T47D (cell line): ENCODE results near the gene PNMA5.
"Not testable (repeated sequence)": the region's sequence is repeated elsewhere in the genome, so short reads cannot be mapped to it uniquely, and the experiment has no call there.

ENCODE experiments used
- DNase-seq, 2 experiments: peaks; one replicate each; pipeline versions ENCODE4 v3.0.0 to v3.0.0-alpha.2; 2011 to 2012; ENCODE audit warnings: low read depth in 1 of 2, low spot score in 1 of 2
- JUND ChIP-seq: IDR thresholded peaks from 2 replicates; pipeline ENCODE4 v1.6.1; 2012; ENCODE audit warnings: low read depth
- in situ Hi-C: cut with HindIII; loops from 2 replicates; pipeline ENCODE4 v1.10.0; 2016; ENCODE audit warnings: low sequenced_read_pairs, low pct_unique_long_range_greater_than_20kb

PNMA5 gene

DNA sequence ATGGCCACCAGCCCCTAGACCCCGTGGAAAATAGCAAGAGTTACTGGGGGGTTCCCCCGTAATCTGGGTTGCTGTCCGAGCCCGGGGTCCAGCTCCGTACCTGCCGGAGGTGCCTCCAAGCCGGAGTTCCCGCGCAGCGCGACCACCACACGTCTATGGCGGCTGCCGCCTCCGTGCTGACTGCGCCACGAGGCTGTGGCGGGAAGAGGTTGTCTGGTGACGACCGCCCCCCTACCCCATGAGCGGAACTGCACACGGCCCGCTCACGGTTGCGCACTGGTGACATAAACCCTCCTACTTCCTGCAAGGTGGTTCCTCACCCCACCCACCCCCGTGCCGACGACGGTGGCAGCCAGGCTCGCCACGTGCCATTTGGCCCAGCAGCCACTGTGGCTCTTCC is at the start of gene PNMA5:
Gene PNMA5 (minus strand): TSS at position 184 of the 400 bp plus-strand sequence. CDS start 2,518 bp downstream, outside the sequence.
- no peak for TF ChIP-seq JUND
- no peak for DNase-seq
- in situ Hi-C loops = no loop called here

DNA sequence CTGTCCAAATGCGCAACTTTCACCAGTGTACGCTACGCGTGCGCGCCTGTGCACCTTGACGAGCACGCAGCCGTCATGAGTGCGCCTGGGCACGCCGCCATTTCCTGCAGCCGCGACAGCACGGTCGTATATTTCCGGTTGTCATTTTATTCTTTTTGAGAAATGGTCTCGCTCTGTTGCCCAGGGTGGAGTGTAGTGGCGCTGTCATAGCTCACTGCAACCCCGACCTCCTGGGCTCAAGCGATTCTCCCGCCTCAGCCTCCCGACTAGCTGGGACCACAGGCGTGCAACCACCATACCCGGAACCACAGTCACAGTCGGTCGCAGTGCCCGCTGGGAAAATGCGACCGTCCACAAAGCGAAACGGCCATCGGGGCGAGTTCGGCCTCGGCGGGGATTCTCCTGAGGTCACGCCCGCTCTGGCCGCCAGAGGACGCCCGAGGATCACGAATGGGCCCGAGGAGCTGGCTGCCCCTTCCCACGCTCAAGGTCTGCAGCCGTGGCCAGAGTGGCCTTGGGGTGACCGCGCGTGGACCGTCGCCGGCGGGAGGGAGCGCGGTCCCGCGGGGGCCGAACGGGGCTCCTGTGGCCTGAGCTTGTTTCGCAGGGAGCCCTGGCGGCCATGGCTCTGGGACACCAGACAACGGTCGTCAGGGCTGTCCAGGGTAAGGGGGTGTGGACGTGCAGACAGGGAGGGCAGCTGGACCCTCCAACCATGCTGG is 38.6 kb upstream of the PNMA5 start:
- in situ Hi-C loops = no loop called here
- no peak for TF ChIP-seq JUND
- DNase-seq = peak; percentile 55 to 56

DNA sequence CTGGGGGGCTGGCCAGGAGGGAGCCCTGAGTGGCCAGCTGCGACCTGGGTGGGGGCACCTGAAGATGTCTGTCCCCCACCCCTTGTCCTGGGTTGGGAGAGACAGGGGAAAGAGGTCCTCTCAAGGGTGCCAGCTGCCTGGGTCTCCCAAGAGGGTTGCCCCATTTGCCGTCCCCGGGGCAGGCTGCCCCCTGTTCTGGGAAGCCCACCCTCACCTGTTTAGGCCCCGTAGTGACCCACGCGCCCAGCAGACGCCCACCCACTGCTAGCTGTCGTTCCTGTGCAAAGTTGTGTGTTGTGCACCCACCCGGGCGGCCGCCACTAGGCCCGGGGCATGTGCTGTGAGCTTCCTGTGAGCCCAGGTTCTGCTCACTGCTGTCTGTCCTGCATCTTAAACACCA is 36.9 kb upstream of the PNMA5 start:
- in situ Hi-C loops = no loop called here
- TF ChIP-seq JUND = no peak
- no peak for DNase-seq

DNA sequence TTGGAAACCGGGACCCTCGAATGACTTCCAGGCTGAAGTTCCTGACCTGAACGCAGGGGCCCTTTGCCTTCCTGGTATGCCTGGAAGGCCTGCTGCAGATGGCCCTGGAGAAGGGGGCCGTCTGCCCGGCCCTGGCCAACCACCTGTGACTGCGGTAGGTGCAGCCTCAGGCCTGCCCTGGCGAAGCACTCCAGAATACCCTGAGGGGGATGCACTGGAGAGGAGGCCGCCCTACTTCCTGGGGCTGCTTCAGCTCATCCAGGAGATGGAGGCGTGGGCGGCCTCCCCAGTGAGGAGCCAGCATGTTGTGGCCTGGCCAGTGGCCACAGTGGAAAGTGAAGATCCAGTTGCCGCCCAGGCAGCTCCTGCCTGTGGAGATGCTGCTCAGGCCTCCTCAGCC is 36.0 kb upstream of the PNMA5 start:
- in situ Hi-C loops = no loop called here
- no peak for TF ChIP-seq JUND
- no peak for DNase-seq

DNA sequence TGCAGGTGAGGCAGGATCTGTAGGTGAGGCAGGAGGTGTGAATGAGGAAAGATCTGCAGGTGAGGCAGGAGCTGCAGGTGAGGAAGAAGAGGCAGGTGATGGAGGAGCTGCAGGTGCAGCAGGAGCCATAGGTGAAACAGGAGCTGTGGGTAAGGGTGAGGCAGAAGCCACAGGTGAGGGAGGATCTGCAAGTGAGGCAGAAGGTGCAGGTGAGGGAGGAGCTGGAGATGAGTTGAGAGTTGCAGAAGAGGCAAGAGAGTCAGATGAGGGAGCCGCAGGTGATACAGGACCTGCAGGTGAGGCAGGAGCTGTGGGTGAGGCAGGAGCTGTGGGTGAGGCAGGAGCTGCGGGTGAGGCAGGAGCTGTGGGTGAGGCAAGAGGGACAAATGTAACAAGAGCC is 35.2 kb upstream of the PNMA5 start:
- no peak for TF ChIP-seq JUND
- in situ Hi-C loops = no loop called here
- DNase-seq = peak in 1 of 2 experiments; percentile 1

DNA sequence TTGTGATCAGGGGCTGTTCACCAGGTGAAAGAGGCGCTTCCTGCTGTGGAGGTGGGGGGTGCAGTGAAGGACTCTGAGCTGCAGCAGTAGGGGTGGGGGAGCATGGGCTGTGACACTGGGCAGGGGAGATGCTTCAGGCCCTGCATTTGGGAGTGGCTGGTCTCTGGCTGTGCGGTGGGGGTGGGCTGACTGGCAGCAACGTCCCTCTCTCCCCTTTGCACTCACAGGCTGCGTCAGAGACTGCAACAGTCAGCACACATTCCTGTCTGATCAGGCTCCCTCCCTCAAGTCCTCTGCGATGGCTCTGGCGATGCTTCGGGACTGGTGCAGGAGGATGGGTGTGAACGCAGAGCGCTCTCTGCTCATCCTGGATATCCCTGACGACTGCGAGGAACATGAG is 34.6 kb upstream of the PNMA5 start:
- in situ Hi-C loops, DNase-seq: not testable (repeated sequence)

DNA sequence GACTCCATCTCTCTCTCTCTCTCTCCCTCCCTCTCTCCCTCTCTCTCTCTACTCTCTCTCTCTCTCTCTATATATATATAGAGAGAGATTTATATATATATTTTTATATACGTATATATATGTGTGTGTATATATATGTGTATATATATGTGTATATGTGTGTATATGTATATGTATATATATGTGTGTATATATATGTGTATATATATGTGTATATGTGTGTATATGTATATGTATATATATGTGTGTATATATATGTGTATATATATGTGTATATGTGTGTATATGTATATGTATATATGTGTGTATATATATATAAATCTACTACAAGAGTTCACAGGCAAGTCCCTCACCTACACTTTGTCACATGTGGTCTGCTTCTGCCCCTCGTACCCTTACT is 32.6 kb upstream of the PNMA5 start:
- DNase-seq, in situ Hi-C loops: not testable (repeated sequence)

DNA sequence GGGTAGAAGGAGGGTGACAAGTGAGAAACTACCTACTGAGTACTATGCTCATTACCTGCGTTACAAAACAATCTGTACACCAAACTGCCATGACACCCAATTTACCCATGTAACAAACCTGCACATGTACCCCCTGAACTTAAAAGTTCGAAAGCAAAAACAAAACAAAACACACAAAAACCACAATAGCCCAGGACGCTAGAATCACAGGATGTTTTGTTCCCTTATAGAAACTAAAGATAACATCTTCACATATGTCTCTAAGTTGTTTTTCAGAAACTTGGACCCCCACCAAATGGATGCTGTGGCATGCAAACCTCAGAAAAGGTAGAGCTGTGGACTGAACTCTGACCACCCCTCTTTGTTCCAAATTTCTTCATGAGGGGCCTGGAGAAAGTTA is 25.2 kb upstream of the PNMA5 start:
- in situ Hi-C loops = no loop called here
- TF ChIP-seq JUND = no peak

DNA sequence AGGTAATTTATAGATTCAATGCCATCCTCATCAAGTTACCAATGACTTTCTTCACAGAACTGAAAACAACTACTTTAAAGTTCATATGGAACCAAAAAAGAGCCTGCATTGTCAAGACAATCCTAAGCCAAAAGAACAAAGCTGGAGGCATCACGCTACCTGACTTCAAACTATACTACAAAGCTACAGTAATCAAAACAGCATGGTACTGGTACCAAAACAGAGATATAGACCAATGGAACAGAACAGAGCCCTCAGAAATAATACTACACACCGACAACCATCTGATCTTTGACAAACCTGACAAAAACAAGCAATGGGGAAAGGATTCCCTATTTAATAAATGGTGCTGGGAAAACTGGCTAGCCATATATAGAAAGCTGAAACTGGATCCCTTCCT is 23.3 kb upstream of the PNMA5 start:
- in situ Hi-C loops, DNase-seq: not testable (repeated sequence)

More for the DNA sequence above, 25.2 kb upstream of the PNMA5 start:
- DNase-seq = no peak

DNA sequence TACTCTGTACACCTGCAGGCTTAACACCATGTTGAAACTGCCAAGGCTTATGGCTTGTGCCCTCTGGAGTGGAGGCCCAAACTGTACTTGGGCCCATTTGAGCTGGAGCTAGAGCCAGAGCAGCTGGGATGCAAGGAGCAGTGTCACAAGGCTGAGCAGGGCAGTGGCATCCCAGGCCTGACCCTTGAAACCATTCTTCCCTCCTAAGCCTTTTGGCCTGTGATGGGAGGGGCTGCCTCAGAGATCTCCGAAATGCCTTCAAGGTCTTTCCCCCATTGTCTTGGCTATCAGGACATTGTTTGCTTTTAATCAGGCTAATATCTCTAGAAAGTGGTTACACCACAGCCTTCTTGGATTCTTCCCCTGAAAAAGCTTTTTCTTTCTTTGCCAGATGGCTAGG is 10.9 kb upstream of the PNMA5 start:
- DNase-seq = no peak
- no peak for TF ChIP-seq JUND
- in situ Hi-C loops = no loop called here

DNA sequence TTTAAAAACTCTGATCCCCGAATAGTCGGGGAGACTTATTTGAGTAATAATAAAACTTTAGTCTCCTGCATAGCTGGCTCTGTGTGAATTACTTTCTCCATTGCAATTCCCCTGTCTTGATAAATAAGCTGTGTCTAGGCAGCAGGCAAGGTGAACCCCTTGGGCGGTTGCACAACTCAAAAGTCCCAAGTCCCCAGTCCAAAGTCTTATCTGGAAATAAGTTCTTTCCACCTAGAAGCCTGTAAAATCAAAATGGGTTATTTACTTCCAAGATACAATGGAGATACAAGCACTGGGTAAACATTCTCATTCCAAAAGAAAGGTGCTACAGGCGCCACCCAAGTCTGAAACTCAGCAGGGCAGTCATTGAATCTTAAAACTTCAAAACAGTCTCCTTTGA is 10.1 kb upstream of the PNMA5 start:
- no peak for DNase-seq
- in situ Hi-C loops = no loop called here
- TF ChIP-seq JUND = no peak

DNA sequence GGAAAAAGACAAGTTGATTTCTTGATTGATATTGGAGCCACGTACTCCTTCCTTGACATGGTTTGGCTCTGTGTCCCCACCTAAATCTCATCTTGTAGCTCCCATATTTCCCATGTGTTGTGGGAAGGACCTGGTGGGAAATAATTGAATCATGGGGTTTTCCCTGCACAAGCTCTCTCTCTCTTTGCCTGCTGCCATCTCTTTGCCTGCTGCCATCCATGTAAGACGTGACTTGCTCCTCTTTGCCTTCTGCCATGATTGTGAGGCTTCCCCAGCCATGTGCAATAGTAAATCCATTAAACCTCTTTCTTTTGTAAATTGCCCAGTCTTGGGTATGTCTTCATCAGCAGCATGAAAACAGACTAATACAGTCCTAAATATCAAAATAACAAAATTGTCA is 8.3 kb upstream of the PNMA5 start:
- DNase-seq, in situ Hi-C loops: not testable (repeated sequence)

DNA sequence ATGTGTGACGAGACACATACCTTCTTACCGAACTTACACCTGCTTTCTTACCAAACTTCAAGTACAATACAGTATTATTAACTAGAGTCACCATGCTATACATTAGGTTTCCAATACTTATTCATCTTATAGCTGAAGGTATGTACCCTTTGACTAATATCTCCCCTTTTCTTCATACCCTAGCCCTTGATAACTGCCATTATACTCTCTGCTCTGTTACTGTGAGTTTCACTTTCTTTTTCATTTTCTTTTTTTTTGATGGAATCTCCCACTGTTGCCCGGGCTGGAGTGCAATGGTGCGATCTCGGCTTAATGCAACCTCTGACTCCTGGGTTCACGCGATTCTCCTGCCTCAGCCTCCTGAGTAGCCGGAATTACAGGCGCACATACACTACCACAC is 3.4 kb upstream of the PNMA5 start:
- TF ChIP-seq JUND = no peak
- no peak for DNase-seq
- in situ Hi-C loops = no loop called here

DNA sequence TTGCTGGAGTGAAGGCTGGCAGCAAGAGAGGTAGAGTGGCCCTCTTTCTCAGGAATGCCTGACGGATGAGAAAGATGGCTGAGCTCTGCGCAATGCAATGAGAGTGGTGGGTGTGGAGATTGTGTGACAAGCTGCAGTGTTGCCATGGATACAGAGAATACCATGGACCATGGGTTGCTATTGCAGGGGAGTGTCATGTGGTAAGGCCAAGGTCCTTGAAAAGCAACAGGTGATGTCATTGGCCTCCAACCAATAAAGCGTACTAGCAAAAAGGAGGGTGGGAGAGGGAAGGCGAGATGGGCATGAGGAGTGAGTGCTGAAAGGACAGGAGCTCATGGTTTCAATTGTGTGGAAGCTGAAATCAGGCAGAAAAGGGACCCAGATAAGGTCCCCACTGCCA is 1.8 kb downstream of the PNMA5 start:
- no peak for DNase-seq
- in situ Hi-C loops = no loop called here

More for the DNA sequence above, 1.8 kb downstream of the PNMA5 start:
- TF ChIP-seq JUND = no peak
